Lung (tissue), 12 donors: ENCODE measurements around the gene BICC1. TPM values are rescaled to one million over a fixed set of nuclear protein-coding genes. Genes with fewer than 3 reads are reported as not detected.

ENCODE experiments used
- ATAC-seq: fragments of 200-7000 bp; cut with Tn5 transposase; one replicate; pipeline ENCODE4 v1.9.1; 2020; ENCODE audit warnings: moderate number of reproducible peaks; ENCODE audit not compliant: insufficient read depth, low FRiP score
- DNase-seq, 3 donors: peaks; one replicate each; pipeline ENCODE4 v3.0.0-alpha.2; 2013 to 2017
- H3K27ac ChIP-seq, 2 donors: one replicate each; pipeline ENCODE4 v1.5.1; 2013; ENCODE audit warnings: mild to moderate bottlenecking in 2 of 2, moderate library complexity in 2 of 2, control low read depth in 1 of 2, inconsistent platforms in 1 of 2, low read depth in 1 of 2, low read length in 1 of 2
- H3K27me3 ChIP-seq, 3 donors: one replicate each; pipeline ENCODE4 v1.5.1; 2013; ENCODE audit warnings: low read length in 2 of 3; ENCODE audit not compliant: control insufficient read depth in 3 of 3, insufficient read depth in 3 of 3
- H3K36me3 ChIP-seq, 4 donors: one replicate each; pipeline ENCODE4 v1.5.1; 2013; ENCODE audit warnings: low read length in 4 of 4, mild to moderate bottlenecking in 1 of 4, moderate library complexity in 1 of 4; ENCODE audit not compliant: control insufficient read depth in 4 of 4, insufficient read depth in 4 of 4
- H3K4me1 ChIP-seq, 5 donors: one replicate each; pipeline ENCODE4 v1.5.1; 2013; ENCODE audit warnings: low read length in 5 of 5, mild to moderate bottlenecking in 2 of 5, moderate library complexity in 1 of 5; ENCODE audit not compliant: control insufficient read depth in 5 of 5, insufficient read depth in 5 of 5
- H3K4me3 ChIP-seq: one replicate; pipeline ENCODE4 v1.5.1; 2013; ENCODE audit warnings: mild to moderate bottlenecking, control low read depth, moderate library complexity
- H3K9ac ChIP-seq, 2 donors: one replicate each; pipeline ENCODE4 v1.5.1; 2013; ENCODE audit warnings: low read length in 2 of 2, control low read depth in 1 of 2; ENCODE audit not compliant: insufficient read depth in 1 of 2
- H3K9me3 ChIP-seq, 4 donors: one replicate each; pipeline ENCODE4 v1.5.1; 2013; ENCODE audit warnings: low read length in 3 of 4, mild to moderate bottlenecking in 1 of 4, moderate library complexity in 1 of 4; ENCODE audit not compliant: control insufficient read depth in 4 of 4, insufficient read depth in 3 of 4
- CTCF ChIP-seq: IDR thresholded peaks from 2 replicates; pipeline ENCODE4 v1.5.1; 2012; ENCODE audit warnings: mild to moderate bottlenecking; ENCODE audit errors: control extremely low read depth, extremely low read depth
- WGBS, 2 donors: extraction: QIAGEN DNeasy Blood & Tissue Kit; methylation state at CpG; one replicate each; pipeline ENCODE4 v1.1.7; 2013; 5-methylcytosine and 5-hydroxymethylcytosine counted together
- polyA plus RNA-seq, 2 donors: library from polyadenylated mRNA; stranded (reverse); fragments of 200-250 nt; gene quantifications; one replicate each; pipeline ENCODE4 v1.2.1, GENCODE V29; 2013
- total RNA-seq, 2 donors: library from RNA; depleted of rRNA in 1 of 2; stranded (reverse); fragments of >200 nt in 1 of 2; gene quantifications; one replicate each; pipeline ENCODE4 v1.2.1, GENCODE V29; 2014 to 2021
- donor health status: control.
- donor health status: control.
- donor health status: Bipolar disorder and iron deficiency.
- donor health status: healthy.
- donor health status: DM: yes; HTN: yes; CAD: no.

BICC1 gene
- total and polyA plus RNA-seq, 4 donors, result 2.3 to 43.1 (median 5.9) TPM

- WGBS, 2 donors, result 87 to 93% methylated on average over 14 of the region's 14 CpGs
- DNase-seq, result no peak
Measured at GRCh38 chr10:58588673-58589265, 76.1 kb downstream of the BICC1 start.

GRCh38 chr10:58590152-58590840 is 77.6 kb downstream of the BICC1 start:
- WGBS, 2 donors, result 43 to 66% methylated on average over 2 of the region's 2 CpGs
- peak; percentile 76 for ATAC-seq
- H3K4me1 ChIP-seq, result peaks cover 0 to 15% (median 5%) of the 10 kb centered on the region in 5 donors
- H3K27ac ChIP-seq, result no peak overlapping the region
- no peak for TF ChIP-seq CTCF
- H3K36me3 ChIP-seq, result peaks cover 0 to 9% (median 2%) of the 10 kb centered on the region in 4 donors
- no peaks in the 10 kb centered on the region for H3K27me3 ChIP-seq
- no peaks in the 10 kb centered on the region for H3K9me3 ChIP-seq
- H3K9ac ChIP-seq, result peak overlapping the region in 1 of 2 donors; percentile 51
- DNase-seq, result peak; percentile 80 to 97 (median 94)
- no peak overlapping the region for H3K4me3 ChIP-seq

More at GRCh38 chr10:58588673-58589265, 76.1 kb downstream of the BICC1 start:
- Histone ChIP-seq H3K4me3 (no peak overlapping the region), H3K36me3 (peaks cover 0 to 8% (median 1%) of the 10 kb centered on the region in 4 donors), H3K9me3 (no peaks in the 10 kb centered on the region), H3K9ac (no peak overlapping the region), H3K27me3 (no peaks in the 10 kb centered on the region), H3K27ac (no peak overlapping the region), H3K4me1 (peaks cover 0 to 15% (median 5%) of the 10 kb centered on the region in 5 donors)
- no peak for ATAC-seq
- no peak for TF ChIP-seq CTCF

GRCh38 chr10:58590924-58591323 is 78.3 kb downstream of the BICC1 start:
- DNase-seq (no peak), ATAC-seq (no peak)
- Histone ChIP-seq H3K4me3 (no peak overlapping the region), H3K9me3 (no peaks in the 10 kb centered on the region), H3K27me3 (no peaks in the 10 kb centered on the region), H3K27ac (no peak overlapping the region), H3K36me3 (peaks cover 0 to 9% (median 2%) of the 10 kb centered on the region in 4 donors), H3K9ac (no peak overlapping the region), H3K4me1 (peaks cover 0 to 15% (median 3%) of the 10 kb centered on the region in 5 donors)
- no peak for TF ChIP-seq CTCF
- 76 to 87% methylated on average over 3 of the region's 3 CpGs for WGBS, 2 donors
